GM10248 (cell line): Measurements from ENCODE around the gene TSPAN7.

Experiments used
- CTCF ChIA-PET: fragments of 300-600 bp; sonication (Branson Sonifier 250); formaldehyde crosslinking; extraction: SDS; loops from one replicate; lab custom pipeline; 2021; ENCODE audit warnings: antibody characterized with exemption; lab: Yijun Ruan, JAX
- POLR2A ChIA-PET: fragments of 350-650 bp; sonication (Branson Sonifier 250); formaldehyde crosslinking; extraction: SDS; loops from one replicate; lab custom pipeline; 2020; ENCODE audit warnings: antibody characterized with exemption; lab: Yijun Ruan, JAX
- DNase-seq: peaks from one replicate; pipeline ENCODE4 v3.0.0; 2012; ENCODE audit errors: extremely low spot score
- TF ChIP-seq, protein P1 (sequence below): IDR thresholded peaks from 2 replicates; pipeline ENCODE4 v1.5.1; 2012; ENCODE audit warnings: mild to moderate bottlenecking, low read depth; ENCODE audit errors: extremely low read depth, missing control alignments, control extremely low read depth

Gene TSPAN7

DNA sequence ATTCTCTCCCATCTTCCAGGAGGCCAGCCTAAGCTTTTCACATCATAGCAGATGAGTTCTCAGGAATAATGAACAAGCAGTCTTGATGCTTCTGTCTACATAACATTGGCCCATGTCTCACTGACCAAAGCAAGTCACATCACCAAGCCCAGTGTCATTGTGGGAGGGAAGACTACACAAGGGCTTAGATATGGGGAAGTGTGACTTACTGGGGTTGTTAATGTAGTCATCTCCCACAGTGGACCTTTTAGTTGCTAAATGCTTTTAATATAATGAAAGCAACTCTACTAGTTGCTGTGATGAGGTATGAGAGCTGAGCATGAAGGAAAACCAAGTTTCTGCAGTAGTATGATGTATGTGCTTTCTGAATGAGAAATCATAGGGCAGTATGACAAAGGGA lies 40.5 kb downstream of the TSPAN7 start:
- CTCF ChIA-PET = no interaction called here
- no peak for DNase-seq
- POLR2A ChIA-PET = no interaction called here
- TF ChIP-seq, protein P1, sequence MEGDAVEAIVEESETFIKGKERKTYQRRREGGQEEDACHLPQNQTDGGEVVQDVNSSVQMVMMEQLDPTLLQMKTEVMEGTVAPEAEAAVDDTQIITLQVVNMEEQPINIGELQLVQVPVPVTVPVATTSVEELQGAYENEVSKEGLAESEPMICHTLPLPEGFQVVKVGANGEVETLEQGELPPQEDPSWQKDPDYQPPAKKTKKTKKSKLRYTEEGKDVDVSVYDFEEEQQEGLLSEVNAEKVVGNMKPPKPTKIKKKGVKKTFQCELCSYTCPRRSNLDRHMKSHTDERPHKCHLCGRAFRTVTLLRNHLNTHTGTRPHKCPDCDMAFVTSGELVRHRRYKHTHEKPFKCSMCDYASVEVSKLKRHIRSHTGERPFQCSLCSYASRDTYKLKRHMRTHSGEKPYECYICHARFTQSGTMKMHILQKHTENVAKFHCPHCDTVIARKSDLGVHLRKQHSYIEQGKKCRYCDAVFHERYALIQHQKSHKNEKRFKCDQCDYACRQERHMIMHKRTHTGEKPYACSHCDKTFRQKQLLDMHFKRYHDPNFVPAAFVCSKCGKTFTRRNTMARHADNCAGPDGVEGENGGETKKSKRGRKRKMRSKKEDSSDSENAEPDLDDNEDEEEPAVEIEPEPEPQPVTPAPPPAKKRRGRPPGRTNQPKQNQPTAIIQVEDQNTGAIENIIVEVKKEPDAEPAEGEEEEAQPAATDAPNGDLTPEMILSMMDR = no peak

DNA sequence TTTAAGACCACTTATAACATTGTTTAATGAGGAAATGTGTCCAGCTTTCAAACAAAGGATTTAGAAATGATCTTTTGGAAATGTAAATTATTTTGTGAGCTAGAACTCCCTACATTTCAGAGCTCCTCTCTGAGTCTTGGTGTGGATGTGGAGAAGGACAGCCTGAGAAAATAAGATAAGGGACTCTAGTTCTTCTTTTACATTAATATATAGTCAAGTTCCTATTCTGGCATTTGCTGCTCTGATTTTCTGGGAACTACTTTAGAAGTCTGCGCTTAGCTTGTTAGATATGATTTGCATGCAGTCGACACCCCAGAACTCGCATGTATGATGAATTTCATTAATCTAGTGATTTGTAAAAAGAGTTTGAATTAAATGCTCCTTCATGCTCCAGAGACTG lies 45.5 kb downstream of the TSPAN7 start:
- ChIA-PET POLR2A (no interaction called here), CTCF (interaction anchor here (1.0 kb wide), 1 partner anchor 9 kb away, joined by 4 read pairs; no protein-coding TSS in a partner anchor)
- DNase-seq = no peak
- TF ChIP-seq, protein P1 = no peak

GRCh38 chrX:38607976-38608375 lies 46.6 kb downstream of the TSPAN7 start:
- DNase-seq = no peak
- CTCF ChIA-PET = interaction anchor here (1.0 kb wide), 1 partner anchor 10 kb away, joined by 4 read pairs; no protein-coding TSS in a partner anchor
- POLR2A ChIA-PET = no interaction called here
- TF ChIP-seq, protein P1 = no peak

GRCh38 chrX:38610849-38611248 lies 49.5 kb downstream of the TSPAN7 start:
- CTCF ChIA-PET = interaction anchor here (1.2 kb wide), 1 partner anchor 16 kb away, joined by 4 read pairs; no protein-coding TSS in a partner anchor
- no peak for DNase-seq
- TF ChIP-seq, protein P1 = no peak
- POLR2A ChIA-PET = no interaction called here

DNA sequence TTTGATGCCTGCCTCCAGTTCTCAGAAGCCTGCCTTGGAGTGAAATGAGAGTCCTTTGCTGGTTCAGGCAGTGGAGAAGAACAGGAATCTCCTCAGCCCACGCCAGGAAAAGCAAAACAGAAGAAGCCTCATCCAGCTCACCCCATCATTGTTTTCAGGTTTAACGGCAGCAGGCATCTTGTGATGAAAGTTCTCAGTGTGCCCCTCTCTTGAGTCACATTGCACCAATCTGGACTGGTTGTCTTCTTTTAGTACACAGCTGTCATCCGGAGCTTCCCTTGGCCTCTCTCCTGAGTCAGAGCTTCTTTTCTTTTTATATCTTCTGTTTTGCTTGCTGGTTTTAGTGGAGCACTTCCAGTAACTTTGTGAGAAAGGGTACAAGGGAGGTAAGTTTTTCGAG lies 50.9 kb downstream of the TSPAN7 start:
- CTCF ChIA-PET = interaction anchor here (1.7 kb wide), 1 partner anchor 10 kb away, joined by 4 read pairs; no protein-coding TSS in a partner anchor
- no peak for DNase-seq
- POLR2A ChIA-PET = no interaction called here
- TF ChIP-seq, protein P1 = no peak

GRCh38 chrX:38614485-38614884 lies 53.1 kb downstream of the TSPAN7 start:
- POLR2A ChIA-PET = no interaction called here

More at GRCh38 chrX:38614485-38614884, 53.1 kb downstream of the TSPAN7 start:
- no peak for DNase-seq
- TF ChIP-seq, protein P1 = no peak
- CTCF ChIA-PET = interaction anchor here (0.9 kb wide), 1 partner anchor 40 kb away, joined by 3 read pairs; no protein-coding TSS in a partner anchor
